Liver (tissue), 3 donors: ENCODE results near the gene FECH.

ENCODE experiments used
- ATF3 ChIP-seq: IDR thresholded peaks from 2 replicates; pipeline ENCODE4 v1.6.1; 2016; ENCODE audit warnings: antibody characterized with exemption
- GABPA ChIP-seq, 2 donors: IDR thresholded peaks in 1 of 2; conservative IDR thresholded peaks in 1 of 2; 2 replicates each; pipeline ENCODE4 v1.6.1; 2016; ENCODE audit warnings: antibody characterized with exemption in 2 of 2, mild to moderate bottlenecking in 1 of 2, moderate library complexity in 1 of 2
- JUND ChIP-seq, 2 donors: IDR thresholded peaks; 2 replicates each; pipeline ENCODE4 v1.6.1; 2016; ENCODE audit warnings: antibody characterized with exemption in 2 of 2
- RAD21 ChIP-seq, 2 donors: IDR thresholded peaks; 2 replicates each; pipeline ENCODE4 v1.6.1; 2016; ENCODE audit warnings: antibody characterized with exemption in 2 of 2, mild to moderate bottlenecking in 2 of 2
- RXRA ChIP-seq, 2 donors: IDR thresholded peaks; 2 replicates each; pipeline ENCODE4 v1.6.1; 2017 to 2018; ENCODE audit warnings: antibody characterized with exemption in 2 of 2, mild to moderate bottlenecking in 1 of 2
- TAF1 ChIP-seq: conservative IDR thresholded peaks from 2 replicates; pipeline ENCODE4 v1.6.1; 2016; ENCODE audit warnings: antibody characterized with exemption, mild to moderate bottlenecking
- YY1 ChIP-seq: IDR thresholded peaks from 2 replicates; pipeline ENCODE4 v1.6.1; 2016; ENCODE audit warnings: antibody characterized with exemption, mild to moderate bottlenecking
- TF ChIP-seq, protein P1 (sequence below): fragments of 150-350 bp; IDR thresholded peaks from 2 replicates; pipeline ENCODE4 v1.5.1; 2017; ENCODE audit warnings: improper control_type of control experiment, low read depth, low read length; ENCODE audit not compliant: missing input control
- TF ChIP-seq, protein P2 (sequence below): IDR thresholded peaks from 2 replicates; pipeline ENCODE4 v1.6.1; 2016; ENCODE audit warnings: antibody characterized with exemption
- TF ChIP-seq, protein P3 (sequence below): IDR thresholded peaks from 2 replicates; pipeline ENCODE4 v1.6.1; 2016; ENCODE audit warnings: antibody characterized with exemption
- donor health status: healthy.
- donor health status: healthy.

DNA sequence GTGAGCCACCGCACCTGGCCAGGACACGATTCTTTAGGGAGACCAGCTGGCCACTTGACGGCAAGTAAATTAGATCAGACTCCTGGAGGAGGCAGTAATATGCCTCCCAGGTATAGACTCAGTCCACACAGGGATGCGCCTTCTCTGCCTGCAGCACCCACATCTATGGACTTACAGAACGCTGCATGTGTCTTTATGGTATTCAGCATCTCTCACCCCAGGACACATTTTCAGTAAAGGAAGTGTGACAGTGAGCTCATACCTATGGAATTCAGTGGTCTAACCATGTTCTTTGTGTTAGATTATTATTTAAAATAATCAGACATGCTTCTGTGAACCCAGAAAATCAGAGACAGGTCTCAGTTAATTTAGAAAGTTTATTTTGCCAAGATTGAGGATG, 41.0 kb upstream of the FECH start:
- TF ChIP-seq, protein P1, sequence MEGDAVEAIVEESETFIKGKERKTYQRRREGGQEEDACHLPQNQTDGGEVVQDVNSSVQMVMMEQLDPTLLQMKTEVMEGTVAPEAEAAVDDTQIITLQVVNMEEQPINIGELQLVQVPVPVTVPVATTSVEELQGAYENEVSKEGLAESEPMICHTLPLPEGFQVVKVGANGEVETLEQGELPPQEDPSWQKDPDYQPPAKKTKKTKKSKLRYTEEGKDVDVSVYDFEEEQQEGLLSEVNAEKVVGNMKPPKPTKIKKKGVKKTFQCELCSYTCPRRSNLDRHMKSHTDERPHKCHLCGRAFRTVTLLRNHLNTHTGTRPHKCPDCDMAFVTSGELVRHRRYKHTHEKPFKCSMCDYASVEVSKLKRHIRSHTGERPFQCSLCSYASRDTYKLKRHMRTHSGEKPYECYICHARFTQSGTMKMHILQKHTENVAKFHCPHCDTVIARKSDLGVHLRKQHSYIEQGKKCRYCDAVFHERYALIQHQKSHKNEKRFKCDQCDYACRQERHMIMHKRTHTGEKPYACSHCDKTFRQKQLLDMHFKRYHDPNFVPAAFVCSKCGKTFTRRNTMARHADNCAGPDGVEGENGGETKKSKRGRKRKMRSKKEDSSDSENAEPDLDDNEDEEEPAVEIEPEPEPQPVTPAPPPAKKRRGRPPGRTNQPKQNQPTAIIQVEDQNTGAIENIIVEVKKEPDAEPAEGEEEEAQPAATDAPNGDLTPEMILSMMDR = no peak
- TF ChIP-seq ATF3 (no peak), RAD21 (IDR thresholded peaks at IDR 0.05) (no peak), YY1 (no peak), TAF1 (no peak), RXRA (IDR thresholded peaks at IDR 0.05) (no peak), GABPA (IDR thresholded peaks at IDR 0.05 in 1 of 2, conservative IDR thresholded peaks at IDR 0.05 in 1 of 2) (no peak), JUND (IDR thresholded peaks at IDR 0.05) (no peak)
- TF ChIP-seq, protein P2, sequence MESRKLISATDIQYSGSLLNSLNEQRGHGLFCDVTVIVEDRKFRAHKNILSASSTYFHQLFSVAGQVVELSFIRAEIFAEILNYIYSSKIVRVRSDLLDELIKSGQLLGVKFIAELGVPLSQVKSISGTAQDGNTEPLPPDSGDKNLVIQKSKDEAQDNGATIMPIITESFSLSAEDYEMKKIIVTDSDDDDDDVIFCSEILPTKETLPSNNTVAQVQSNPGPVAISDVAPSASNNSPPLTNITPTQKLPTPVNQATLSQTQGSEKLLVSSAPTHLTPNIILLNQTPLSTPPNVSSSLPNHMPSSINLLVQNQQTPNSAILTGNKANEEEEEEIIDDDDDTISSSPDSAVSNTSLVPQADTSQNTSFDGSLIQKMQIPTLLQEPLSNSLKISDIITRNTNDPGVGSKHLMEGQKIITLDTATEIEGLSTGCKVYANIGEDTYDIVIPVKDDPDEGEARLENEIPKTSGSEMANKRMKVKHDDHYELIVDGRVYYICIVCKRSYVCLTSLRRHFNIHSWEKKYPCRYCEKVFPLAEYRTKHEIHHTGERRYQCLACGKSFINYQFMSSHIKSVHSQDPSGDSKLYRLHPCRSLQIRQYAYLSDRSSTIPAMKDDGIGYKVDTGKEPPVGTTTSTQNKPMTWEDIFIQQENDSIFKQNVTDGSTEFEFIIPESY = no peak
- TF ChIP-seq, protein P3, sequence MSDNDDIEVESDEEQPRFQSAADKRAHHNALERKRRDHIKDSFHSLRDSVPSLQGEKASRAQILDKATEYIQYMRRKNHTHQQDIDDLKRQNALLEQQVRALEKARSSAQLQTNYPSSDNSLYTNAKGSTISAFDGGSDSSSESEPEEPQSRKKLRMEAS = no peak
